HEK293 (cell line): ENCODE measurements around the gene DAPP1.

ENCODE experiments used
- ZBTB21 ChIP-seq: fragments of 450-650 bp; formaldehyde crosslinking; IDR thresholded peaks from 2 replicates; pipeline ENCODE4 v1.5.1; 2017; ENCODE audit warnings: missing biosample characterization, missing genetic modification characterization
- ZSCAN23 ChIP-seq: fragments of 450-650 bp; formaldehyde crosslinking; IDR thresholded peaks from 2 replicates; pipeline ENCODE4 v1.5.1; 2016; ENCODE audit warnings: missing biosample characterization, missing genetic modification characterization
- TF ChIP-seq, protein P1 (sequence below): fragments of 450-650 bp; formaldehyde crosslinking; IDR thresholded peaks from 2 replicates; pipeline ENCODE4 v1.5.1; 2017; ENCODE audit warnings: missing biosample characterization, missing genetic modification characterization
- TF ChIP-seq, protein P2 (sequence below): fragments of 450-650 bp; formaldehyde crosslinking; IDR thresholded peaks from 2 replicates; pipeline ENCODE4 v1.5.1; 2016; ENCODE audit warnings: missing biosample characterization, missing genetic modification characterization

DNA sequence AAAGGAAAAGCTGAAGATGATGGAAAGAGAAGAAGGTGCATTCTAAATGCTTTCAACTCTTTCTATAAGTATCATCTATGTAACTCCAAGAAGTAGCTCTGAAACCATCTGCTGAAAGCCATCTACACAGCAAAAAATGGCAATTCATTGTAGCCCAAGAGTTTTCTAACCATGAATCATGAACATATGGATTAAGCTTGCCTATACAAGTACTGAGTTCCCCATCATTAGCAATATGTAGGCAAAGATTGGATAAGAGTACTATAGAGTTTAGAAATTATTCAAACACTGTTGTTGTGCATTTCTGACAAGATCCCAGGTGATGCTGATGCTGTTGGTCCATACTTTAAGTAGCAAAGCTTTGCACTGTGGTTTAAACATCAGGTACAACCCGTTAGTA lies 11.2 kb downstream of the DAPP1 start:
- TF ChIP-seq ZBTB21 (tag by site-specific recombination): no peak
- TF ChIP-seq, protein P1, sequence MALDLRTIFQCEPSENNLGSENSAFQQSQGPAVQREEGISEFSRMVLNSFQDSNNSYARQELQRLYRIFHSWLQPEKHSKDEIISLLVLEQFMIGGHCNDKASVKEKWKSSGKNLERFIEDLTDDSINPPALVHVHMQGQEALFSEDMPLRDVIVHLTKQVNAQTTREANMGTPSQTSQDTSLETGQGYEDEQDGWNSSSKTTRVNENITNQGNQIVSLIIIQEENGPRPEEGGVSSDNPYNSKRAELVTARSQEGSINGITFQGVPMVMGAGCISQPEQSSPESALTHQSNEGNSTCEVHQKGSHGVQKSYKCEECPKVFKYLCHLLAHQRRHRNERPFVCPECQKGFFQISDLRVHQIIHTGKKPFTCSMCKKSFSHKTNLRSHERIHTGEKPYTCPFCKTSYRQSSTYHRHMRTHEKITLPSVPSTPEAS (tag by site-specific recombination): no peak
- TF ChIP-seq, protein P2, sequence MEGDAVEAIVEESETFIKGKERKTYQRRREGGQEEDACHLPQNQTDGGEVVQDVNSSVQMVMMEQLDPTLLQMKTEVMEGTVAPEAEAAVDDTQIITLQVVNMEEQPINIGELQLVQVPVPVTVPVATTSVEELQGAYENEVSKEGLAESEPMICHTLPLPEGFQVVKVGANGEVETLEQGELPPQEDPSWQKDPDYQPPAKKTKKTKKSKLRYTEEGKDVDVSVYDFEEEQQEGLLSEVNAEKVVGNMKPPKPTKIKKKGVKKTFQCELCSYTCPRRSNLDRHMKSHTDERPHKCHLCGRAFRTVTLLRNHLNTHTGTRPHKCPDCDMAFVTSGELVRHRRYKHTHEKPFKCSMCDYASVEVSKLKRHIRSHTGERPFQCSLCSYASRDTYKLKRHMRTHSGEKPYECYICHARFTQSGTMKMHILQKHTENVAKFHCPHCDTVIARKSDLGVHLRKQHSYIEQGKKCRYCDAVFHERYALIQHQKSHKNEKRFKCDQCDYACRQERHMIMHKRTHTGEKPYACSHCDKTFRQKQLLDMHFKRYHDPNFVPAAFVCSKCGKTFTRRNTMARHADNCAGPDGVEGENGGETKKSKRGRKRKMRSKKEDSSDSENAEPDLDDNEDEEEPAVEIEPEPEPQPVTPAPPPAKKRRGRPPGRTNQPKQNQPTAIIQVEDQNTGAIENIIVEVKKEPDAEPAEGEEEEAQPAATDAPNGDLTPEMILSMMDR: no peak
- no peak for TF ChIP-seq ZSCAN23 (tag by site-specific recombination)
